Activated T-helper 1 cell treated with anti-CD3 and anti-CD28 coated beads, Interleukin-12 subunit alpha, Interleukin-12 subunit beta, Interleukin-2, Interleukin-4 antibody, amounts not matched to agents 30 ng/mL and 10 ng/mL and 1 ng/mL, durations not matched to agents 14 hours and 24 hours and 36 hours (primary cell): ENCODE results near the gene FBXO5. TPM values are rescaled to one million over a fixed set of nuclear protein-coding genes. Genes with fewer than 3 reads are reported as not detected.

ENCODE experiments used
- DNase-seq: peaks from one replicate; pipeline ENCODE4 v3.0.0; 2021; ENCODE audit warnings: low spot score
- H3K27ac Mint-ChIP-seq: one replicate; pipeline ENCODE4 v1.8.0; 2021; ENCODE audit warnings: mild to moderate bottlenecking, mixed read lengths
- H3K27me3 Mint-ChIP-seq: one replicate; pipeline ENCODE4 v1.8.0; 2022; ENCODE audit warnings: mild to moderate bottlenecking, moderate library complexity, mixed read lengths; ENCODE audit not compliant: insufficient read depth
- H3K36me3 Mint-ChIP-seq: one replicate; pipeline ENCODE4 v1.8.0; 2021; ENCODE audit warnings: low read depth, mixed read lengths
- H3K4me1 Mint-ChIP-seq: one replicate; pipeline ENCODE4 v1.8.0; 2021; ENCODE audit warnings: low read depth, mixed read lengths
- H3K4me3 Mint-ChIP-seq: one replicate; pipeline ENCODE4 v1.8.0; 2021; ENCODE audit warnings: mild to moderate bottlenecking, moderate library complexity, mixed read lengths
- H3K9me3 Mint-ChIP-seq: one replicate; pipeline ENCODE4 v1.8.0; 2021; ENCODE audit warnings: mixed read lengths
- intact Hi-C: fragments of 100-400 bp; cut with micrococcal nuclease; formaldehyde crosslinking; loops from one replicate; pipeline ENCODE4 v1.15.1; 2024
- total RNA-seq: library from RNA; stranded (reverse); gene quantifications from 2 replicates; pipeline ENCODE4 v1.2.3, GENCODE V29; 2022

Gene FBXO5
- total RNA-seq, 1 donor from 2014 or later: 29.4 TPM

GRCh38 chr6:152941746-152942145 is 41.1 kb downstream of the FBXO5 start:
- no peaks in the 10 kb centered on the region for H3K36me3 Mint-ChIP-seq
- H3K9me3 Mint-ChIP-seq: no peaks in the 10 kb centered on the region
- no peak overlapping the region for H3K27ac Mint-ChIP-seq
- no peak overlapping the region for H3K4me3 Mint-ChIP-seq
- no peaks in the 10 kb centered on the region for H3K4me1 Mint-ChIP-seq
- H3K27me3 Mint-ChIP-seq: peaks cover 17% of the 10 kb centered on the region
- no peak for DNase-seq
- intact Hi-C loops: no loop called here

DNA sequence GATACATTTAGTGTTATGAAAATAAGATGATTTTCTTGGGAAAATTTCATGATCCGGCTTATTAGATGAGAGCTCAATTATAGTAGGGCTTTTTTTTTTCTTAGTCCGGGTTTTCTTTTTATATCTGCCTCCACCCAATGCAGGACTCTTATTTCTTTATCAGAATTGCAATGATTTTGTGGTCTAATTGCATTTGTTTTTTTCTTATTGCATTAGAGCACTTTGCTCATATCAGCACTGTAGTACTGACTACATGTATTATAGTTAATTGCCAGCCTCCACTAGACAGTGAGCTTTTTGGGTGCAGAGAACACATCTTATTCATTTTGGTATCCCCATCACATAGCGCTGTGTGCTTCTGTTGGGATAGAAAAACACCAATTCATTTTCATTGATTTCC is 50.0 kb downstream of the FBXO5 start:
- H3K4me1 Mint-ChIP-seq: no peaks in the 10 kb centered on the region
- no peak overlapping the region for H3K27ac Mint-ChIP-seq
- H3K36me3 Mint-ChIP-seq: no peaks in the 10 kb centered on the region
- intact Hi-C loops: no loop called here
- H3K27me3 Mint-ChIP-seq: peaks cover 5% of the 10 kb centered on the region
- no peak for DNase-seq
- H3K9me3 Mint-ChIP-seq: no peaks in the 10 kb centered on the region
- H3K4me3 Mint-ChIP-seq: no peak overlapping the region

DNA sequence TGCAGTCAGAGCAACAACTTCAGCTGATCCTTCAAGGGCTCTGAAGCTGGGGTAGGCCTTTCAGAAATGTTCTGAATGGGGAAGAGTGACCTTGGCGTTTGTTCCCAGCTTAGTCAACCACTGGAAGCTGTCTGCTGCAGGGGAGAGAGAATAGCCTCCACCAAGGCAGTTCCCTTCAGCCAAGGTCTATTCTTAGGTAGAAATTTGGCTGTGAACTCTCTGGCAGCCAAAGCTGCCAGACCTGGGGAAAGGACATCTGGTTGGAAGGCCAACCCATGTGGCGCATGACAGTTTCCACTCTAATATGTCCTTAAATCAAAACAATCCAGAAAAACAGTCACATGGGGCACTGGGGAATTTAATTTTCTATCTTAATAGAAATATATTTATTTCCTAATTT is 60.1 kb downstream of the FBXO5 start:
- intact Hi-C loops: no loop called here
- Mint-ChIP-seq H3K9me3 (peaks cover 3% of the 10 kb centered on the region), H3K36me3 (no peaks in the 10 kb centered on the region), H3K4me1 (no peaks in the 10 kb centered on the region), H3K27ac (no peak overlapping the region), H3K4me3 (no peak overlapping the region), H3K27me3 (no peaks in the 10 kb centered on the region)
- DNase-seq: no peak

Other genes starting within 250 kb of the FBXO5 start
- gene VIP, start 232.2 kb downstream of the FBXO5 start, total RNA-seq: not detected in 2 replicates
- 22.7 and 23.2 TPM in 2 replicates for gene MTRF1L, start 19.7 kb upstream of the FBXO5 start, total RNA-seq
- not detected in 2 replicates for gene RGS17, start 148.2 kb upstream of the FBXO5 start, total RNA-seq